ENCODE data around the gene ADGRL1. TPM values are rescaled to one million over a fixed set of nuclear protein-coding genes. Genes with fewer than 3 reads are reported as not detected.

ADGRL1 gene
- total RNA-seq, 1 donor: 1.7 TPM

- H3K4me3 ChIP-seq (ENCODE audit: low read depth, low read length): peak overlapping the region; percentile 91
- DNase-seq (ENCODE audit: low read depth): no peak
- TF ChIP-seq CTCF (IDR thresholded peaks at IDR 0.05; ENCODE audit: insufficient read depth, low read depth, low read length): no peak
These were observed 89.4 kb downstream of the ADGRL1 start for GRCh38 chr19:14116525-14116917.

GRCh38 chr19:14115756-14116155 is 90.2 kb downstream of the ADGRL1 start:
- no peak for TF ChIP-seq CTCF (IDR thresholded peaks at IDR 0.05; ENCODE audit: insufficient read depth, low read depth, low read length)
- DNase-seq (ENCODE audit: low read depth): no peak
- H3K4me3 ChIP-seq (ENCODE audit: low read depth, low read length): peak overlapping the region; percentile 12

GRCh38 chr19:14114854-14115253 is 91.1 kb downstream of the ADGRL1 start:
- DNase-seq (ENCODE audit: low read depth): no peak
- no peak overlapping the region for H3K4me3 ChIP-seq (ENCODE audit: low read depth, low read length)
- peak; percentile 49 for TF ChIP-seq CTCF (IDR thresholded peaks at IDR 0.05; ENCODE audit: insufficient read depth, low read depth, low read length)

GRCh38 chr19:14114439-14114838 is 91.5 kb downstream of the ADGRL1 start:
- H3K4me3 ChIP-seq (ENCODE audit: low read depth, low read length): no peak overlapping the region
- TF ChIP-seq CTCF (IDR thresholded peaks at IDR 0.05; ENCODE audit: insufficient read depth, low read depth, low read length): no peak
- DNase-seq (ENCODE audit: low read depth): no peak

GRCh38 chr19:14113762-14114414 is 92.1 kb downstream of the ADGRL1 start:
- DNase-seq (ENCODE audit: low read depth): no peak
- TF ChIP-seq CTCF (IDR thresholded peaks at IDR 0.05; ENCODE audit: insufficient read depth, low read depth, low read length): peak; percentile 19
- no peak overlapping the region for H3K4me3 ChIP-seq (ENCODE audit: low read depth, low read length)

- no peak overlapping the region for H3K4me3 ChIP-seq (ENCODE audit: low read depth, low read length)
- peak; percentile 27 for DNase-seq (ENCODE audit: low read depth)
- no peak for TF ChIP-seq CTCF (IDR thresholded peaks at IDR 0.05; ENCODE audit: insufficient read depth, low read depth, low read length)
These were observed 93.1 kb downstream of the ADGRL1 start for GRCh38 chr19:14112809-14113385.

Data from fibroblast of villous mesenchyme (primary cell).